Measurements from ENCODE around the gene HTT. TPM values are rescaled to one million over a fixed set of nuclear protein-coding genes. Genes with fewer than 3 reads are reported as not detected.
A peak's percentile ranks its signal among the peaks of the same experiment; 100 is the strongest.

The HTT gene
- total RNA-seq, 1 donor from 2014 or later: 65.2 TPM

- no peaks in the 10 kb centered on the region for H3K27me3 ChIP-seq (ENCODE audit: insufficient read depth, low read length)
- H3K4me3 ChIP-seq (ENCODE audit: insufficient read depth, low read depth, low read length): peak overlapping the region; percentile 96
- Mint-ChIP-seq H3K4me1 (ENCODE audit: low read depth, unreplicated experiment) (peaks cover 14% of the 10 kb centered on the region), H3K9me3 (ENCODE audit: unreplicated experiment) (no peaks in the 10 kb centered on the region), H3K4me3 (ENCODE audit: unreplicated experiment) (peak overlapping the region; percentile 92), H3K36me3 (ENCODE audit: low read depth, unreplicated experiment) (no peaks in the 10 kb centered on the region), H3K27me3 (ENCODE audit: low read depth, unreplicated experiment) (no peaks in the 10 kb centered on the region), H3K27ac (ENCODE audit: unreplicated experiment) (peak overlapping the region; percentile 84)
- peaks cover 49% of the 10 kb centered on the region for H4K20me1 ChIP-seq (ENCODE audit: insufficient read depth, low read length)
- FAIRE-seq (no peak), DNase-seq (ENCODE audit: low read depth) (peak; percentile 57)
- no peak overlapping the region for H2AFZ ChIP-seq (ENCODE audit: low read depth, low read length)
- TF ChIP-seq, protein P1, sequence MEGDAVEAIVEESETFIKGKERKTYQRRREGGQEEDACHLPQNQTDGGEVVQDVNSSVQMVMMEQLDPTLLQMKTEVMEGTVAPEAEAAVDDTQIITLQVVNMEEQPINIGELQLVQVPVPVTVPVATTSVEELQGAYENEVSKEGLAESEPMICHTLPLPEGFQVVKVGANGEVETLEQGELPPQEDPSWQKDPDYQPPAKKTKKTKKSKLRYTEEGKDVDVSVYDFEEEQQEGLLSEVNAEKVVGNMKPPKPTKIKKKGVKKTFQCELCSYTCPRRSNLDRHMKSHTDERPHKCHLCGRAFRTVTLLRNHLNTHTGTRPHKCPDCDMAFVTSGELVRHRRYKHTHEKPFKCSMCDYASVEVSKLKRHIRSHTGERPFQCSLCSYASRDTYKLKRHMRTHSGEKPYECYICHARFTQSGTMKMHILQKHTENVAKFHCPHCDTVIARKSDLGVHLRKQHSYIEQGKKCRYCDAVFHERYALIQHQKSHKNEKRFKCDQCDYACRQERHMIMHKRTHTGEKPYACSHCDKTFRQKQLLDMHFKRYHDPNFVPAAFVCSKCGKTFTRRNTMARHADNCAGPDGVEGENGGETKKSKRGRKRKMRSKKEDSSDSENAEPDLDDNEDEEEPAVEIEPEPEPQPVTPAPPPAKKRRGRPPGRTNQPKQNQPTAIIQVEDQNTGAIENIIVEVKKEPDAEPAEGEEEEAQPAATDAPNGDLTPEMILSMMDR (IDR thresholded peaks at IDR 0.05; ENCODE audit: insufficient read depth, low read depth, low read length): no peak
- TF ChIP-seq EZH2 (IDR thresholded peaks at IDR 0.05; ENCODE audit: insufficient read depth, low read length): no peak
- H3K79me2 ChIP-seq (ENCODE audit: insufficient read depth, low read length): peaks cover 55% of the 10 kb centered on the region
- no peaks in the 10 kb centered on the region for H3K36me3 ChIP-seq (ENCODE audit: insufficient read depth, low read length)
- peak overlapping the region; percentile 98 for H3K4me2 ChIP-seq (ENCODE audit: low read length)
- peaks cover 25% of the 10 kb centered on the region for H3K4me1 ChIP-seq (ENCODE audit: insufficient read depth, low read length)
- peak overlapping the region; percentile 100 for H3K9ac ChIP-seq (ENCODE audit: low read length)
- H3K27ac ChIP-seq (ENCODE audit: low read depth, low read length): peak overlapping the region; percentile 95
- H3K9me3 ChIP-seq (ENCODE audit: insufficient read depth, low read depth, low read length): no peaks in the 10 kb centered on the region
Measured at GRCh38 chr4:3075652-3075981, 1.1 kb downstream of the HTT start.

GRCh38 chr4:3077796-3078195 lies 3.3 kb downstream of the HTT start:
- H3K9ac ChIP-seq (ENCODE audit: low read length): no peak overlapping the region
- no peak overlapping the region for H3K27ac Mint-ChIP-seq (ENCODE audit: unreplicated experiment)
- peaks cover 12% of the 10 kb centered on the region for H3K4me1 Mint-ChIP-seq (ENCODE audit: low read depth, unreplicated experiment)
- DNase-seq (ENCODE audit: low read depth): no peak
- no peak for TF ChIP-seq EZH2 (IDR thresholded peaks at IDR 0.05; ENCODE audit: insufficient read depth, low read length)
- TF ChIP-seq, protein P1 (IDR thresholded peaks at IDR 0.05; ENCODE audit: insufficient read depth, low read depth, low read length): no peak
- H3K4me2 ChIP-seq (ENCODE audit: low read length): no peak overlapping the region
- no peak overlapping the region for H3K4me3 ChIP-seq (ENCODE audit: insufficient read depth, low read depth, low read length)
- no peak overlapping the region for H2AFZ ChIP-seq (ENCODE audit: low read depth, low read length)
- no peaks in the 10 kb centered on the region for H3K36me3 Mint-ChIP-seq (ENCODE audit: low read depth, unreplicated experiment)
- no peak overlapping the region for H3K4me3 Mint-ChIP-seq (ENCODE audit: unreplicated experiment)
- H3K36me3 ChIP-seq (ENCODE audit: insufficient read depth, low read length): no peaks in the 10 kb centered on the region
- H3K27me3 Mint-ChIP-seq (ENCODE audit: low read depth, unreplicated experiment): no peaks in the 10 kb centered on the region
- peaks cover 71% of the 10 kb centered on the region for H4K20me1 ChIP-seq (ENCODE audit: insufficient read depth, low read length)
- no peak for FAIRE-seq
- no peak overlapping the region for H3K27ac ChIP-seq (ENCODE audit: low read depth, low read length)
- H3K27me3 ChIP-seq (ENCODE audit: insufficient read depth, low read length): no peaks in the 10 kb centered on the region
- peaks cover 76% of the 10 kb centered on the region for H3K79me2 ChIP-seq (ENCODE audit: insufficient read depth, low read length)
- no peaks in the 10 kb centered on the region for H3K9me3 ChIP-seq (ENCODE audit: insufficient read depth, low read depth, low read length)
- H3K4me1 ChIP-seq (ENCODE audit: insufficient read depth, low read length): peaks cover 19% of the 10 kb centered on the region
- H3K9me3 Mint-ChIP-seq (ENCODE audit: unreplicated experiment): no peaks in the 10 kb centered on the region

- Histone ChIP-seq H3K4me1 (ENCODE audit: insufficient read depth, low read length) (peaks cover 12% of the 10 kb centered on the region), H3K9ac (ENCODE audit: low read length) (no peak overlapping the region), H3K79me2 (ENCODE audit: insufficient read depth, low read length) (peaks cover 94% of the 10 kb centered on the region), H3K4me3 (ENCODE audit: insufficient read depth, low read depth, low read length) (no peak overlapping the region), H3K4me2 (ENCODE audit: low read length) (no peak overlapping the region), H3K36me3 (ENCODE audit: insufficient read depth, low read length) (no peaks in the 10 kb centered on the region), H3K9me3 (ENCODE audit: insufficient read depth, low read depth, low read length) (no peaks in the 10 kb centered on the region), H3K27me3 (ENCODE audit: insufficient read depth, low read length) (no peaks in the 10 kb centered on the region), H3K27ac (ENCODE audit: low read depth, low read length) (no peak overlapping the region), H4K20me1 (ENCODE audit: insufficient read depth, low read length) (peaks cover 88% of the 10 kb centered on the region), H2AFZ (ENCODE audit: low read depth, low read length) (no peak overlapping the region)
- no peaks in the 10 kb centered on the region for H3K9me3 Mint-ChIP-seq (ENCODE audit: unreplicated experiment)
- no peaks in the 10 kb centered on the region for H3K36me3 Mint-ChIP-seq (ENCODE audit: low read depth, unreplicated experiment)
- H3K27me3 Mint-ChIP-seq (ENCODE audit: low read depth, unreplicated experiment): no peaks in the 10 kb centered on the region
- TF ChIP-seq, protein P1 (IDR thresholded peaks at IDR 0.05; ENCODE audit: insufficient read depth, low read depth, low read length): no peak
- TF ChIP-seq EZH2 (IDR thresholded peaks at IDR 0.05; ENCODE audit: insufficient read depth, low read length): no peak
- no peak overlapping the region for H3K4me3 Mint-ChIP-seq (ENCODE audit: unreplicated experiment)
- H3K27ac Mint-ChIP-seq (ENCODE audit: unreplicated experiment): no peak overlapping the region
- H3K4me1 Mint-ChIP-seq (ENCODE audit: low read depth, unreplicated experiment): peaks cover 14% of the 10 kb centered on the region
- DNase-seq (ENCODE audit: low read depth): no peak
- FAIRE-seq: no peak
Measured at GRCh38 chr4:3079694-3080123, 5.2 kb downstream of the HTT start.

All from astrocyte (in vitro differentiated cells and primary cell).